ENCODE data around the gene PPP1R14C. TPM values are rescaled to one million over a fixed set of nuclear protein-coding genes. Genes with fewer than 3 reads are reported as not detected.

PPP1R14C gene
- total and polyA plus RNA-seq, 10 of the 15 experiments (the other 5 are each of a cell fraction or from before 2014, with no cell fraction given), result 0.07 to 1.6 (median 0.13) TPM; not detected in 4

DNA sequence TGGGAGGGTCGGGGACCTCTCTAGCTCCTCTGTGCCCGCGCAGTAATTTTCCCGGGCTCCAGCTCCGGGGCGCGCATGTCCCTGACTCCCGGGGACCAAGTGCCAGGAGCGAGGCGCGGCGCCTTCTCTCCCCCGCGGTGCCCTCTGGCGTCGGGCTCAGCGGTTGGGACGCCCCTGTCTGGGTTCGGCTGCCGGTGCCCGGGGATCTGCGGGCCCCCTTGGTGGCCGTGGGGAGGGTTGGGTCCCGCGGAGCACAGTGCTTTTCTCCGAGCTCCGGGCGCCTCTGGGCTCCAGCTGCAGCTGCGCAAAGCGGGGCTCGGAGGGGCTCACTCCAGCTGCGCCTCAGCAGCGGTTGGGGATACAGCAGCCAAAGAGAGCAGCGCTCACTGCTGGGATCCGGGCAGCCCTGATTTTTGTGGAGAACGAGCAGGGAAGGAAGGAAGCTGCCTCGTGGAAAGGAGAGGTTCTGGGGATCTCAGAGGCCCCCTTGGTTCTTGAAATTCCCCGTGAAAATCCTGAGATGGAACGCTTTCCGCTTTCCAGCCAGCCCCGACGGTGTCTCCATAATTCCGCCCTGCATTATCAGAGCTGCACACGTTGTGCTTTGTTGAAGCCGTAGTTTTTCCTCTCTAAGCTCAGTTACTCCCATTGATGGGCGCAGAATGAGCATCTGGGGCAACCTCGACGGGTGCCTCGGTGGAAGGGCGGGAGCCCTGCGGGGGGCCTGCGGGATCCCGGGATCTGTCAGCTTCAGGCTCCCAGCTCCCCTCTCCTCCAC lies 861 bp downstream of the PPP1R14C start:
- SMC1A ChIA-PET (ENCODE audit: uncharacterized antibody, unreplicated experiment), result no interaction called here

More for the DNA sequence above, 861 bp downstream of the PPP1R14C start:
- Histone ChIP-seq H3K4me2 (ENCODE audit: control insufficient read depth, insufficient read depth) (no peak overlapping the region), H3K4me1 (ENCODE audit: control insufficient read depth, insufficient read depth, low read length) (peaks cover 3% of the 10 kb centered on the region; the same call in 1 of the 2 replicates), H3K27me3 (replicated peaks in 1 of 2; ENCODE audit: control insufficient read depth in 2 of 2, insufficient read depth in 2 of 2, low read length in 1 of 2) (peaks cover 4 to 20% of the 10 kb centered on the region in 2 experiments), H3K9me3 (replicated peaks; ENCODE audit: control insufficient read depth, insufficient read depth, low read length) (no peaks in the 10 kb centered on the region), H4K20me1 (ENCODE audit: control insufficient read depth, insufficient read depth) (no peaks in the 10 kb centered on the region), H2AFZ (ENCODE audit: control insufficient read depth, low read depth, low read length) (no peak overlapping the region), H3K79me2 (ENCODE audit: control insufficient read depth, insufficient read depth, low read length) (no peaks in the 10 kb centered on the region), H3K4me3 (no peak overlapping the region), H3K36me3 (ENCODE audit: control insufficient read depth in 2 of 2, insufficient read depth in 2 of 2, low read length in 1 of 2) (no peaks in the 10 kb centered on the region), H3K27ac (ENCODE audit: control insufficient read depth, insufficient read depth) (no peak overlapping the region), H3K9ac (ENCODE audit: control insufficient read depth, insufficient read depth, low read length) (no peak overlapping the region)
- in situ Hi-C loops (cut with MboI) (no loop called here), intact Hi-C loops (cut with micrococcal nuclease; ENCODE audit: unreplicated experiment) (loop anchor here (5.0 kb wide), 1 partner anchor 61 kb away; no protein-coding TSS in a partner anchor)
- no peak for TF ChIP-seq GABPA (IDR thresholded peaks at IDR 0.05; ENCODE audit: low read depth)
- TF ChIP-seq, protein P1, sequence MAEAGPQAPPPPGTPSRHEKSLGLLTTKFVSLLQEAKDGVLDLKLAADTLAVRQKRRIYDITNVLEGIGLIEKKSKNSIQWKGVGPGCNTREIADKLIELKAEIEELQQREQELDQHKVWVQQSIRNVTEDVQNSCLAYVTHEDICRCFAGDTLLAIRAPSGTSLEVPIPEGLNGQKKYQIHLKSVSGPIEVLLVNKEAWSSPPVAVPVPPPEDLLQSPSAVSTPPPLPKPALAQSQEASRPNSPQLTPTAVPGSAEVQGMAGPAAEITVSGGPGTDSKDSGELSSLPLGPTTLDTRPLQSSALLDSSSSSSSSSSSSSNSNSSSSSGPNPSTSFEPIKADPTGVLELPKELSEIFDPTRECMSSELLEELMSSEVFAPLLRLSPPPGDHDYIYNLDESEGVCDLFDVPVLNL (IDR thresholded peaks at IDR 0.05; ENCODE audit: low read depth, low read length), result no peak
- TF ChIP-seq, protein P2, sequence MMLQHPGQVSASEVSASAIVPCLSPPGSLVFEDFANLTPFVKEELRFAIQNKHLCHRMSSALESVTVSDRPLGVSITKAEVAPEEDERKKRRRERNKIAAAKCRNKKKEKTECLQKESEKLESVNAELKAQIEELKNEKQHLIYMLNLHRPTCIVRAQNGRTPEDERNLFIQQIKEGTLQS (IDR thresholded peaks at IDR 0.05; ENCODE audit: borderline replicate concordance, extremely low read depth, low read depth, low read length), result no peak
- no peak for TF ChIP-seq TCF3 (IDR thresholded peaks at IDR 0.05; ENCODE audit: borderline replicate concordance, insufficient read depth, low read depth, low read length)
- no peak for ATAC-seq
- 16% methylated on average over 45 of the region's 53 CpGs for WGBS (ENCODE audit: insufficient coverage, insufficient replicate concordance, low lambda C conversion rate, missing lambda C conversion rate)
- ChIA-PET CTCF (no interaction called here), RAD21 (ENCODE audit: unreplicated experiment) (no interaction called here), POLR2A (no interaction called here)
- FAIRE-seq, result no peak
- no peak for DNase-seq (ENCODE audit: low read depth, low spot score)
- no TSS peak for BruUV-seq (replicated peaks)

Data from GM12878 (cell line).